NCI-H345 treated with DMSO at 0.1 percent for 48 hours (cell line): ENCODE results near the gene TUBA1C.
"Not testable (repeated sequence)": the region's sequence is repeated elsewhere in the genome, so short reads cannot be mapped to it uniquely, and the experiment has no call there.

ENCODE experiments used
- DNase-seq: peaks from one replicate; lab custom pipeline; 2025; ENCODE audit not compliant: unreplicated experiment; lab: John Stamatoyannopoulos, UW

The TUBA1C gene

DNA sequence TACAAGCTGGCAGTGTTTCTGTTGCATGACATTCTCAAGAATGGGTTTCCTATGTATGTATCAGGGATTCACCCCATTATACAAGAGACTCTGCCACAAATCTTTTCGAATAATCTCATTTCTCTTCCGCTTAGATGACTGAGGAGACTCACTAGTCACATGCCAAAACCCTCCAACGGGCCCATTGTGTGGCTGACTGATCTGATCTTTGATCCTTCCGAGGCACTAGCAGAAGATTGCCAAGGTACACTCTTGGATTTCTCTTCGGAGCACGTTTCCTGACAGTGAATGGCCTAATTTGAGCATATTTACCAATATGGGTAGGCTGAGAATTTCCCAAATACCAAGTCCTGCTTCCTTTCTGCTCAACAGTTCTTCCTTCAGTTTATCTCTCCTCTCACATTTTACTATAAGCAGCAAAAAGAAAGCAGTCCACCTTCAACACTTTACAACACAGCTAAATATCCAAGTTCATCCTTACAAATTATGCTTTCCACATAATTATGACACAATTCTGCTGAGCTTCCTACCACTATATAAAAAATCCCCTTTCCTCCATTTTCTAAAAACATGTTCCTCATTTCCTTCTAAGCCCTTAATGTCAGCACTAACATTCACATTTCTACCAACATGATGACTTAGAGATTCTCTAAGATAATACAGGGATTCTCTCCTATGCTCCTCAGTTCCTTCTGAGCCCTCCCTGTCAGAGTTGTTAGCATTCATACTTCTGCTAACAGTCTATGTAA, 41.1 kb downstream of the TUBA1C start:
- no peak for DNase-seq

DNA sequence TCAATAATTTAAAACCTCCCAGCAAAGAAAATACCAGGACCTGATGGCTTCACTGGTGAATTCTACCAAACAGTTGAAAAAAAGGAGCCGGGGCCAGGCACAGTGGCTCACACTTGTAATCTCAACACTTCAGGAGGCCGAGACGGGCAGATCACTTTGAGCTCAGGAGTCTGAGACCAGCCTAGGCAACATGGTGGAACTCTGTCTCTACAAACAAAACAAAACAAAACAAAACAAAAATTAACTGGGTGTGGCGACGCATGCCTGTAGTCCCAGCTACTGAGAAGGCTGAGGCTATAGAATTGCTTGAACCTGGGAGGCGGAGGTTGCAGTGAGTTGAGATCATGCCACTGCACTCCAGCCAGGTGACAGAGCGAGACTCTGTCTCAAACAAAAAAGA, 44.5 kb downstream of the TUBA1C start:
- DNase-seq = no peak

DNA sequence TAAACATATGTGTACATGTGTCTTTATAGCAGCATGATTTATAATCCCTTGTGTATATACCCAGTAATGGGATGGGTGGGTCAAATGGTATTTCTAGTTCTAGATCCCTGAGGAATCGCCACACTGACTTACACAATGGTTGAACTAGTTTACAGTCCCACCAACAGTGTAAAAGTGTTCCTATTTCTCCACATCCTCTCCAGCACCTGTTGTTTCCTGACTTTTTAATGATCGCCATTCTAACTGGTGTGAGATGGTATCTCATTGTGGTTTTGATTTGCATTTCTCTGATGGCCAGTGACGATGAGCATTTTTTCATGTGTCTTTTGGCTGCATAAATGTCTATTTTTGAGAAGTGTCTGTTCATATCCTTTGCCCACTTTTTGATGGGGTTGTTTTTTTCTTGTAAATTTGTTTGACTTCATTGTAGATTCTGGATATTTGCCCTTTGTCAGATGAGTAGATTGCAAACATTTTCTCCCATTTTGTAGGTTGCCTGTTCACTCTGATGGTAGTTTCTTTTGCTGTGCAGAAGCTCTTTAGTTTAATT, 45.6 kb downstream of the TUBA1C start:
- not testable (repeated sequence) for DNase-seq

DNA sequence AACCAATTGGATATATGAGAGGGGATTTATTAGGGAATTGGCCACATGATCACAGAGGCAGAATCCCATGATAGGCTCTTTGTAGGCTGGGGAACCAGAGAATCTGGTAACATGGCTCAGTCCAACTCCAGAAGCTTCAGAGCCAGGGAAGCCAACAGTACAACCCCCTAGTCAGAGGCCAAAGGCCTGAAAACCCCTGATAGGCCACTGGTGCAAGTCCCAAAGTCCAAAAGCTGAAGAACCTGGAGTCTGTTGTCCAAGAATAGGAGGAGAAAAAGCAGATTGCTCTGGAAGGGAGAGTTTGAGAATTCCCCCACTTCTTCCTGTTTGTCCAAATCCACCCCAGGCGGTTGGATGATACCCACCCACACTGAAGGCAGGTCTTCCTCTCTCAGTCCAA, 49.9 kb downstream of the TUBA1C start:
- no peak for DNase-seq

DNA sequence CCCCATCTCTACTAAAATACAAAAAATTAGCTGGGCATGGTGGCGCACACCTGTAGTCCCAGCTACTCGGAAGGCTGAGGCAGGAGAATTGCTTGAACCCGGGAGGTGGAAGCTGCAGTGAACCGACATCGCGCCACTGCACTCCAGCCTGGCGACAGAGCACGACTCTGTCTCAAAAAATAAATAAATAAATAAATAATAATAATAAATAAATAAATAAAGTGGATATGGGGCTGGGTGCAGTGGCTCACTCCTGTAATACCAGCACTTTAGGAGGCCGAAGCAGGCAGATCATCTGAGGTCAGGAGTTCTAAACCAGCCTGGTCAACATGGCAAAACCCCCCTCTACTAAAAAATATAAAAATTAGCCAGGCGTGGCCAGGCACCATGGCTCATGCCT, 52.2 kb downstream of the TUBA1C start:
- DNase-seq = not testable (repeated sequence)

DNA sequence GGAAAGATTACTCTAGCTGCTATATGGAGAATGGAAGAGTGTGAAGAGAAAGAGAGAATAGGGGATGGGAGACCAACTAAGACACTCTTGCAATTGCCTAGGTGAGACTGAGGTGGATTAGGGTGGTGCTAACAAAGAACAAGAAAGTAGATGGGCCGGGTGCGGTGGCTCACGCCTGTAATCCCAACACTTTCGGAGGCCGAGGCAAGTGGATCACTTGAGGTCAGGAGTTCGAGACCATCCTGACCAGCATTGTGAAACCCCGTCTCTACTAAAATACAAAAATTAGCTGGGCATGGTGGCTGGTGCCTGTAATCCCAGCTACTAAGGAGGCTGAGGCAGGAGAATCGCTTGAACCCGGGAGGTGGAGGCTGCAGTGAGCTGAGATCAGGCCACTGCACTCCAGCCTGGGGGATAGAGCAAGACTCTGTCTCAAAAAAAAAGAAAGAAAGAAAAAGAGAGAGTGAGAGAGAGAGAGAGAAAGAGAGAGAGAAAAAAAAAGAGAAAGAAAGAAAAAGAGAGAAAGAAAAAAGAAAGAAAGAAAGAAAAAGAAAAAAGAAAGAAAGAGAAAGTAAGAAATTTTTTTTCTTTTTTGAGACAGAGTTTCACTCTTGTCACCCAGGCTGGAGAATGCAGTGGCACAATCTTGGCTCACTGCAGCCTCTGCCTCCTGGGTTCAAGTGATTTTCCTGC, 55.7 kb downstream of the TUBA1C start:
- not testable (repeated sequence) for DNase-seq

DNA sequence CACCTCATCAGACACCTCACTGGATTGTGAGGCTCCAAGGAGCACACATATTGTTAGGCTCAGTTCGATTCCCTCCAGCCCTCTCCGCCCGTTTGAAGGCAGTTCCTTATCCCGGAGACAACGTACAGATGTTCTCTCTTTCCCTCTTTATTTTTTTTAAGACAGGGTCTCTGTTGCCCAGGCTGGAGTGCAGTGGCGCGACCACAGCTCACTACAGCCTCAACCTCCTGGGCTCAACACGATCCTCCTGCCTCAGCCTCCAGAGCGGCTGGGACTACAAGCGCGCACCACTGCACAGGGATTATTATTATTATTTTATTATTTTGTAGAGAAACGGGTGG, 57.5 kb downstream of the TUBA1C start:
- DNase-seq = no peak

DNA sequence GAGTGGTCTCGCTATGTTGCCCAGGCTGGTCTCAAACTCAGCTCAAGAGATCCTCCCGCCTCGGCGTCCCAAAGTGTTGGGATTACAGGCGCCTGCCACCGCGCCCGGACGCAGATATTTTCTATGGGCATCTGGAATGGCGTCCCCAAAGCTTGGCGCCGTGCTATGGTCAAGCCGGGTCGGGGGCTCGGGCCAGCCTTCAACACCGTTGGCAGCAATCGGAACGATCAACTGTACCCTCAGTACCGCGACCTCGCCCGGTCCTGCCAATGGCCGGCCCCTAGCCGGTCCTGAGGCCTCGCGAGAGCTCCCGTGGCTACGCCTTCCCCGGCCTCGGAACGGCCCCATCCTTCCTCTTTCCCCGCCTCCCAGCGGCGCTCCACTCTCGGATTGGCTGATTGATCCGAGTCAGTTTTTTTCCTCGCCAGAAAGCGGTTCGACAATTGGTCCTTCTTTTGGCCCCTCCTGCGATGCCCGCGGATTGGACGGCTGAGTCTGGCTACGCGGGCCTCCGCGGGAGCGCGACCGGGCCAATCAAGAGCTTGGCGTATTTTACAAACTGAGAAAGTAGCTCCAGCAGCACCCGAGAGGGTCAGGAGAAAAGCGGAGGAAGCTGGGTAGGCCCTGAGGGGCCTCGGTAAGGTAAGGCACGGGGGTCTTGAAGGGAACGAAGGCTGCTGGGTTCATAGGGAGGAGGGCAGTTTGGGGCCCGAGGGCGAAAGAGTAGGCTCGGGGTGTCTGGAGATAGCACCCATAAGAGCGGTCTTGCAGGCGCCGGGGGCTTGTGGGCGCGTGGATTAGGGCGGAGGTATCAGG, 58.0 kb downstream of the TUBA1C start, which contains the start of gene TROAP:
Gene TROAP, plus strand, starts transcription at position 548 of the 816 bp plus-strand sequence. CDS start 354 bp downstream, outside the sequence.
- DNase-seq = peak; percentile 22

DNA sequence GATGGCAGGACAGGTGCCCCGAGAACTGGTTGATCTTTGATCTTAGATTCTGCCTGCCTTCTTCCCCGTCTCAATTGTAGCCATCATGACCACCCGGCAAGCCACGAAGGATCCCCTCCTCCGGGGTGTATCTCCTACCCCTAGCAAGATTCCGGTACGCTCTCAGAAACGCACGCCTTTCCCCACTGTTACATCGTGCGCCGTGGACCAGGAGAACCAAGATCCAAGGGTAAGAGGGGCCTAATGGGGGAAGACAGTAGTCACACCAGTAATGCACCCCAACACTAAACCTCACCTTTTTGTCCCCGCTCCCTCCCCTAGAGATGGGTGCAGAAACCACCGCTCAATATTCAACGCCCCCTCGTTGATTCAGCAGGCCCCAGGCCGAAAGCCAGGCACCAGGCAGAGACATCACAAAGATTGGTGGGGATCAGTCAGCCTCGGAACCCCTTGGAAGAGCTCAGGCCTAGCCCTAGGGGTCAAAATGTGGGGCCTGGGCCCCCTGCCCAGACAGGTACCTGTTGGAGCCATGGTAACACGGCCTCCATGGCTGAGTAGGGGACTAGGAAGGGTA, 58.7 kb downstream of the TUBA1C start:
- no peak for DNase-seq
